Liver (tissue), 3 donors: Measurements from ENCODE around the gene ZNF57.

Experiments used
- CTCF ChIP-seq: fragments of 150-350 bp; IDR thresholded peaks from 2 replicates; pipeline ENCODE4 v1.5.1; 2017; ENCODE audit warnings: improper control_type of control experiment, low read depth, low read length; ENCODE audit not compliant: missing input control
- TF ChIP-seq, protein P1 (sequence below): IDR thresholded peaks from 2 replicates; pipeline ENCODE4 v1.6.1; 2016; ENCODE audit warnings: antibody characterized with exemption
- donor health status: healthy.
- donor health status: healthy.

DNA sequence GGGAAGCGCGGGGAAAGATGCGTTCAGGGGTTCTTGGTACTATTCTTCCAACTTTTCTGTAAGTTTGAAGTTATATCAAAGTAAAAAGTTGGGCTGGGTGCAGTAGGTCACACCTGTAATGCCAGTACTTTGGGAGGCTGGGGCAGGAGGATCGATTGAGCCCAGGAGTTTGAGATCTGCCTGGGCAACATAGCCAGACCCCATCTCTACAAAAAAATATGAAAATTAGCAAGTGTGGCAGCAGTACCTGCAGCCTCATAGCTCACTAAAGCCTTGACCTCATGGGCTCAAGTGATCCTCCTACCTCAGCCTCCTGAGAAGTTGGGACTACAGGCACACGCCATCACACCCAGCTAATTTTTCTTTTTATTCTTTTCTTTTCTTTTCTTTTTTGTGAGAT lies 56.4 kb downstream of the ZNF57 start:
- TF ChIP-seq CTCF: no peak
- TF ChIP-seq, protein P1, sequence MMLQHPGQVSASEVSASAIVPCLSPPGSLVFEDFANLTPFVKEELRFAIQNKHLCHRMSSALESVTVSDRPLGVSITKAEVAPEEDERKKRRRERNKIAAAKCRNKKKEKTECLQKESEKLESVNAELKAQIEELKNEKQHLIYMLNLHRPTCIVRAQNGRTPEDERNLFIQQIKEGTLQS: no peak
